ENCODE results near the gene FARS2.

GRCh38 chr6:5554226-5554625, 292.9 kb downstream of the FARS2 start:
- TF ChIP-seq CTCF (IDR thresholded peaks at IDR 0.05): no peak
- no peak for TF ChIP-seq POLR2A (IDR thresholded peaks at IDR 0.05)
- TF ChIP-seq POLR2AphosphoS5 (IDR thresholded peaks at IDR 0.05): no peak
